Stomach (tissue), 9 donors: ENCODE measurements around the gene SIM2. TPM values are rescaled to one million over a fixed set of nuclear protein-coding genes. Genes with fewer than 3 reads are reported as not detected.
"Not testable (repeated sequence)": the region's sequence is repeated elsewhere in the genome, so short reads cannot be mapped to it uniquely, and the experiment has no call there.

ENCODE experiments used
- DNase-seq, 2 donors: peaks; one replicate each; pipeline versions ENCODE4 v3.0.0 to v3.0.0-alpha.2; 2013 to 2019
- H3K27ac ChIP-seq, 5 donors: fragments of 200-600 bp in 4 of 5; sonication (generic) in 4 of 5; one replicate each; pipeline ENCODE4 v1.5.1; 2013 to 2019; ENCODE audit warnings: mild to moderate bottlenecking in 1 of 5, moderate library complexity in 1 of 5
- H3K27me3 ChIP-seq, 3 donors: fragments of 200-600 bp; sonication (generic); one replicate each; pipeline ENCODE4 v1.5.1; 2017 to 2019; ENCODE audit warnings: mixed run types in 1 of 3
- H3K36me3 ChIP-seq, 4 donors: fragments of 200-600 bp; sonication (generic); 1 replicate in 3 of 4; 2 replicates in 1 of 4; pipeline ENCODE4 v1.5.1; 2016 to 2019
- H3K4me1 ChIP-seq, 4 donors: fragments of 200-600 bp; sonication (generic); one replicate each; pipeline ENCODE4 v1.5.1; 2016 to 2019
- H3K4me3 ChIP-seq, 4 donors: fragments of 200-600 bp; sonication (generic) in 3 of 4; one replicate each; pipeline ENCODE4 v1.5.1; 2016 to 2019; ENCODE audit warnings: mild to moderate bottlenecking in 1 of 4
- H3K9me3 ChIP-seq, 4 donors: fragments of 200-600 bp; sonication (generic); one replicate each; pipeline ENCODE4 v1.5.1; 2016 to 2019
- EP300 ChIP-seq: sonication (generic); formaldehyde crosslinking; IDR thresholded peaks from one replicate; pipeline ENCODE4 v1.6.1; 2017; ENCODE audit warnings: antibody characterized with exemption
- POLR2A ChIP-seq, 4 donors: fragments of 450-650 bp; IDR thresholded peaks; one replicate each; pipeline ENCODE4 v1.6.1; 2016; ENCODE audit warnings: antibody characterized with exemption in 4 of 4, control low read depth in 2 of 4, mild to moderate bottlenecking in 1 of 4, moderate library complexity in 1 of 4
- POLR2AphosphoS5 ChIP-seq, 3 donors: sonication (generic); formaldehyde crosslinking; IDR thresholded peaks; one replicate each; pipeline ENCODE4 v1.6.1; 2016; ENCODE audit warnings: antibody characterized with exemption in 3 of 3
- WGBS, 5 donors: extraction: QIAGEN DNeasy Blood & Tissue Kit in 3 of 5; methylation state at CpG; one replicate each; pipeline versions ENCODE4 v1.1.5 to v1.1.7; 2013 to 2018; 5-methylcytosine and 5-hydroxymethylcytosine counted together
- intact Hi-C: fragments of 100-400 bp; cut with DNase I; formaldehyde crosslinking; loops from one replicate; pipeline ENCODE4 v1.15.1; 2023; ENCODE audit warnings: low total_unique reads
- polyA plus RNA-seq, 3 donors: library from polyadenylated mRNA; stranded (reverse); fragments of 200-250 nt; gene quantifications; one replicate each; pipeline ENCODE4 v1.2.3, GENCODE V29; 2013
- total RNA-seq, 5 donors: library from RNA; depleted of rRNA; stranded (reverse); fragments of >200 nt; gene quantifications; one replicate each; pipeline versions ENCODE4 v1.1.0 to v1.2.3, GENCODE V29; 2014 to 2016
- TF ChIP-seq, protein P1 (sequence below), 7 experiments: fragments of 450-650 bp in 4 of 7; fragments of 200-600 bp in 3 of 7; sonication (generic) in 3 of 7; IDR thresholded peaks; one replicate each; pipeline ENCODE4 v1.5.1; 2016 to 2019; ENCODE audit warnings: antibody characterized with exemption in 7 of 7, control low read depth in 2 of 7, mild to moderate bottlenecking in 1 of 7
- donor health status: healthy with polysubstance abuse.
- donor health status: Bipolar disorder and iron deficiency.
- donor health status: healthy.

Gene SIM2
- total and polyA plus RNA-seq, 8 donors, result 3.3 to 28.3 (median 14.0) TPM; not detected in 1

DNA sequence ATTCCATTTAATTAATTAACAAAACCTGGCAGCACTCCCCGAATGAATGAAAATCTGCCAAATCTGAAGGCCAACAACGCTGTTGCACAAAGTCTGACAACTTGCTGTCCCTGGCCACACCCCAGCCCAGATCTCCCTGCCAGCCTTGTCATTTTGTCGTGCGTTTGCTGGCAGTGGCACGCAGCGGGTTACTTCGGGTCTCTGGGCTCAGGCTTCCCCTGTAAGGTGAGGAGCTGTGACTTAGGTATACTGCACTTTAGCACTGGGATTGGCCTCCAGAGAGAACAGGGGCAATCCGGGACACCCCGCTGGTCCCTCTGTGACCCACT lies 34.3 kb upstream of the SIM2 start:
- Histone ChIP-seq H3K36me3 (no peaks in the 10 kb centered on the region), H3K9me3 (no peaks in the 10 kb centered on the region), H3K27ac (no peak overlapping the region), H3K4me1 (peaks cover 0 to 15% (median 2%) of the 10 kb centered on the region in 4 donors), H3K27me3 (peaks cover 0 to 72% (median 0%) of the 10 kb centered on the region in 3 donors), H3K4me3 (no peak overlapping the region)
- TF ChIP-seq, protein P1, sequence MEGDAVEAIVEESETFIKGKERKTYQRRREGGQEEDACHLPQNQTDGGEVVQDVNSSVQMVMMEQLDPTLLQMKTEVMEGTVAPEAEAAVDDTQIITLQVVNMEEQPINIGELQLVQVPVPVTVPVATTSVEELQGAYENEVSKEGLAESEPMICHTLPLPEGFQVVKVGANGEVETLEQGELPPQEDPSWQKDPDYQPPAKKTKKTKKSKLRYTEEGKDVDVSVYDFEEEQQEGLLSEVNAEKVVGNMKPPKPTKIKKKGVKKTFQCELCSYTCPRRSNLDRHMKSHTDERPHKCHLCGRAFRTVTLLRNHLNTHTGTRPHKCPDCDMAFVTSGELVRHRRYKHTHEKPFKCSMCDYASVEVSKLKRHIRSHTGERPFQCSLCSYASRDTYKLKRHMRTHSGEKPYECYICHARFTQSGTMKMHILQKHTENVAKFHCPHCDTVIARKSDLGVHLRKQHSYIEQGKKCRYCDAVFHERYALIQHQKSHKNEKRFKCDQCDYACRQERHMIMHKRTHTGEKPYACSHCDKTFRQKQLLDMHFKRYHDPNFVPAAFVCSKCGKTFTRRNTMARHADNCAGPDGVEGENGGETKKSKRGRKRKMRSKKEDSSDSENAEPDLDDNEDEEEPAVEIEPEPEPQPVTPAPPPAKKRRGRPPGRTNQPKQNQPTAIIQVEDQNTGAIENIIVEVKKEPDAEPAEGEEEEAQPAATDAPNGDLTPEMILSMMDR (IDR thresholded peaks at IDR 0.05), result no peak
- TF ChIP-seq POLR2A (IDR thresholded peaks at IDR 0.05), result no peak
- intact Hi-C loops, result no loop called here
- no peak for DNase-seq
- WGBS, 5 donors, result 31 to 64% (median 41%) methylated on average over 9 of the region's 9 CpGs

DNA sequence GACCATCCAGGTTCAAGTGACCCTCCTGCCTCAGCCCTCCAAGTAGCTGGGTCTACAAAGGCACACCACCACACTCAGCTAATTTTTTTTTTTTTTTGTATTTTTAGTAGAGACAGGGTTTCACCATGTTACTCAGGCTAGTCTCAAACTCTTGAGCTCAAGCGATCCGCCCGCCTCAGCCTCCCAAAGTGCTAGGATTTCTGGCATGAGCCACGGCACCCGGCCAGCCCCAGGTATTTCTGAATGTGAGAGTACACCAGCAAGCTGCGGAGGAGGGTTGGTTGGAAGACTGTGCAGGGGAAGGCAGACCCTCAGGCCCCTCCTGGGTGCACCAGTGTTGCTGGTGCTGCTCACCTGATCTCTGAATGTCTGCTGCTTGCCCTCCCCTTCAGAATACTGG lies 33.1 kb upstream of the SIM2 start:
- WGBS, 5 donors, result 92 to 96% (median 93%) methylated on average over 6 of the region's 6 CpGs
- H3K36me3 ChIP-seq, result no peaks in the 10 kb centered on the region
- TF ChIP-seq POLR2A (IDR thresholded peaks at IDR 0.05) (no peak), EP300 (no peak), POLR2AphosphoS5 (IDR thresholded peaks at IDR 0.05) (no peak)
- TF ChIP-seq, protein P1 (IDR thresholded peaks at IDR 0.05), result no peak
- peaks cover 0 to 15% (median 2%) of the 10 kb centered on the region in 4 donors for H3K4me1 ChIP-seq
- H3K9me3 ChIP-seq, result no peaks in the 10 kb centered on the region
- no peak overlapping the region for H3K27ac ChIP-seq
- intact Hi-C loops, result no loop called here
- no peak overlapping the region for H3K4me3 ChIP-seq
- no peak for DNase-seq
- H3K27me3 ChIP-seq, result peaks cover 0 to 61% (median 0%) of the 10 kb centered on the region in 3 donors

DNA sequence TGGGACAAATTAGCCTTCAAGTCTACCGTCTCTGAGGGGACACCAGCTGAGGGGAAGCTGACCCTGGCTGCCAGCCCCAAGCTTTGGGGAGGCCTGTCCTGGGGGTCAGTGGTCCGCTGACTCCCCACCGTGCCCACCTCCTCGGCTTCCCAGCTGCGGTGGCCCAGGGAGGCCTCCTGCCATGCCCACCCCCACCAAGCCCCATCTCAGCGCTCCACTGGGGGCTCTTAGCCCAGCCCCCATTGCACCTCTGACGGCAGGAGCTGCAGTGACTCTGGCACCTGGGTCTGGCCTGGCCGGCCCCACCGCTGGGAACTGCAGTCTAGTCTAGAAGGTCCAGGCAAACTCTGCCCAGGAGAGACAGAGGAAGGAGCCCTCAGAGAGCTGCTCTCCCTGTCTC lies 30.2 kb upstream of the SIM2 start:
- no peak overlapping the region for H3K4me3 ChIP-seq
- 55 to 87% (median 78%) methylated on average over 4 to 9 of the region's 9 CpGs for WGBS, 5 donors
- no peak overlapping the region for H3K27ac ChIP-seq
- no peaks in the 10 kb centered on the region for H3K9me3 ChIP-seq
- intact Hi-C loops, result no loop called here
- no peak for DNase-seq
- H3K27me3 ChIP-seq, result peaks cover 0 to 46% (median 0%) of the 10 kb centered on the region in 3 donors
- TF ChIP-seq POLR2A (IDR thresholded peaks at IDR 0.05), result no peak
- TF ChIP-seq POLR2AphosphoS5 (IDR thresholded peaks at IDR 0.05), result no peak
- TF ChIP-seq, protein P1 (IDR thresholded peaks at IDR 0.05), result no peak
- no peak for TF ChIP-seq EP300
- H3K36me3 ChIP-seq, result no peaks in the 10 kb centered on the region
- H3K4me1 ChIP-seq, result no peaks in the 10 kb centered on the region

DNA sequence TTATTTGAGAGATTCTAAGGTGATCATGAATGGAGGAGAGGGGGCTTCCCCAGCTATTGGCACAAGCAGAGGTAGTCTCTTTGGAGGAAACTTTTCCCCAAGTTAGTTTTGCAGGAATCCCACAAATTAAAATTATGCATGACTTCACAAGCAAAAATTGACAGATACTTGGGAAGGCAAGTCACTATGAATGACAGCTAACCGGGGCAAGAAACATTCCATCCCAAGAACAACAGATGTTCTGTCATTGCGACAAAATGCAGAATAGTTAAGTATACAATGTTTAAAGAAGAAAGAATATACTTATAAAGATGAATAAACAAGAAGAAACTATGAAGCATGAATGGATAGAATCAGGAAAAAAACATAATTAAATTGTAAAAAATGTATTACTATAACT lies 27.1 kb upstream of the SIM2 start:
- H3K9me3 ChIP-seq, result no peaks in the 10 kb centered on the region
- no peaks in the 10 kb centered on the region for H3K36me3 ChIP-seq
- WGBS, 5 donors, result 73 to 91% (median 84%) methylated on average over 2 of the region's 2 CpGs
- H3K4me1 ChIP-seq, result no peaks in the 10 kb centered on the region
- H3K27me3 ChIP-seq, result peaks cover 0 to 26% (median 0%) of the 10 kb centered on the region in 3 donors
- intact Hi-C loops, result no loop called here
- DNase-seq, result no peak
- TF ChIP-seq EP300, result no peak
- no peak for TF ChIP-seq POLR2A (IDR thresholded peaks at IDR 0.05)
- TF ChIP-seq, protein P1 (IDR thresholded peaks at IDR 0.05), result no peak
- TF ChIP-seq POLR2AphosphoS5 (IDR thresholded peaks at IDR 0.05), result no peak
- H3K27ac ChIP-seq, result no peak overlapping the region
- no peak overlapping the region for H3K4me3 ChIP-seq

DNA sequence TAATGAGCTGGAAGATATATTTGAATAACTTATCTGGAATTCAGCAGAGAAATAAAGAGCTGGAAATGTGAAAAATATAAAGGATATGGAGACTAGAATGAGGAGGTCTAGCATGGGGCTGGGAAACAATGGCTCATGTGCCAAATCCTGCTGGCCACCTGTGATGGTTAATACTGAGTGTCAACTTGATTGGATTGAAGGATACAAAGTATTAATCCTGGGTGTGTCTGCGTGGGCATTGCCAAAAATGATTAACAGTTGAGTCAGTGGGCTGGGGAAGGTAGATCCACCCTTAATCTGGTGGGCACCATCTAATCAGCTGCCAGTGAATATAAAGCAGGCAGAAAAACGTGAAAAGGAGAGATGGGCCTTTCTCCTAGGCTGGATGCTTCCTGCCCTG lies 26.6 kb upstream of the SIM2 start:
- H3K27ac ChIP-seq, H3K9me3 ChIP-seq, H3K4me3 ChIP-seq, H3K4me1 ChIP-seq, intact Hi-C loops, H3K36me3 ChIP-seq, DNase-seq: not testable (repeated sequence)
- 59 to 77% (median 69%) methylated on average over 2 of the region's 2 CpGs for WGBS, 5 donors
- H3K27me3 ChIP-seq, result peaks cover 0 to 22% (median 0%) of the 10 kb centered on the region in 3 donors
